ENCODE measurements around the gene TMEM59.

DNA sequence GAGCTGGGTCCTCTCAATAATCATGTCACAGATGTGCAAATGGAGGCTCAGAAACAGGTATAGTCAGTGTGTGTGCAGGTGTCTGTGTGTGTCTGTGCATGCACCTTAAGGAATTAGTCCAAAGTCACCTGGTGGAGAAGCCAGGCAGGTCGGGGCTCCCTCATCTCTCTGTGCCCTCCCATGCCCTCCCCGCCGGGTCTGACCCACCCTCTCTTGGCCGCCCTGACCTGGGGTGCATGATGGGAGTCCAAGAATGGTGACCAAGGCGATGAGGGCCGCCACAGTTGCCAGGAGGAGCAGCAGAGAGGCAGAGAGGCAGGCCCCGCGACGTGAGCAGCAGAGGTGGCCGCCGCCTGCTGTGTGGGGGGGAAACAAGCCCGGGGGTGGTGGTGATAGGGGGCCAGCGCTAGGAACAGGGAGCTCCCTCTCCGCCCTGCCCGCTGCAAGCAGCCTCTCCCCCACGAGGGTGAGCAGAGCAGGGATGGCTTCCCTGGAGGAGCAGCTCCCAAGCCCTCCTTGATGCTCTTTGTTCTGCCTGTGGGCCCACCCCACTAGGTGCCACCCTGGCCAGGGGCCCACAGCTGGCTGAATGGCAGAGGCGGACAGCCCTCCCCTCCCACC lies 38.9 kb downstream of the TMEM59 start:
- TF ChIP-seq, protein P1, sequence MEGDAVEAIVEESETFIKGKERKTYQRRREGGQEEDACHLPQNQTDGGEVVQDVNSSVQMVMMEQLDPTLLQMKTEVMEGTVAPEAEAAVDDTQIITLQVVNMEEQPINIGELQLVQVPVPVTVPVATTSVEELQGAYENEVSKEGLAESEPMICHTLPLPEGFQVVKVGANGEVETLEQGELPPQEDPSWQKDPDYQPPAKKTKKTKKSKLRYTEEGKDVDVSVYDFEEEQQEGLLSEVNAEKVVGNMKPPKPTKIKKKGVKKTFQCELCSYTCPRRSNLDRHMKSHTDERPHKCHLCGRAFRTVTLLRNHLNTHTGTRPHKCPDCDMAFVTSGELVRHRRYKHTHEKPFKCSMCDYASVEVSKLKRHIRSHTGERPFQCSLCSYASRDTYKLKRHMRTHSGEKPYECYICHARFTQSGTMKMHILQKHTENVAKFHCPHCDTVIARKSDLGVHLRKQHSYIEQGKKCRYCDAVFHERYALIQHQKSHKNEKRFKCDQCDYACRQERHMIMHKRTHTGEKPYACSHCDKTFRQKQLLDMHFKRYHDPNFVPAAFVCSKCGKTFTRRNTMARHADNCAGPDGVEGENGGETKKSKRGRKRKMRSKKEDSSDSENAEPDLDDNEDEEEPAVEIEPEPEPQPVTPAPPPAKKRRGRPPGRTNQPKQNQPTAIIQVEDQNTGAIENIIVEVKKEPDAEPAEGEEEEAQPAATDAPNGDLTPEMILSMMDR (IDR thresholded peaks at IDR 0.05): no peak
- TF ChIP-seq ZFX (IDR thresholded peaks at IDR 0.05; ENCODE audit: borderline replicate concordance): no peak
